ENCODE measurements around the gene SCGB3A1. TPM values are rescaled to one million over a fixed set of nuclear protein-coding genes. Genes with fewer than 3 reads are reported as not detected.

Gene SCGB3A1
- total RNA-seq, 2 donors from 2014 or later = not detected

DNA sequence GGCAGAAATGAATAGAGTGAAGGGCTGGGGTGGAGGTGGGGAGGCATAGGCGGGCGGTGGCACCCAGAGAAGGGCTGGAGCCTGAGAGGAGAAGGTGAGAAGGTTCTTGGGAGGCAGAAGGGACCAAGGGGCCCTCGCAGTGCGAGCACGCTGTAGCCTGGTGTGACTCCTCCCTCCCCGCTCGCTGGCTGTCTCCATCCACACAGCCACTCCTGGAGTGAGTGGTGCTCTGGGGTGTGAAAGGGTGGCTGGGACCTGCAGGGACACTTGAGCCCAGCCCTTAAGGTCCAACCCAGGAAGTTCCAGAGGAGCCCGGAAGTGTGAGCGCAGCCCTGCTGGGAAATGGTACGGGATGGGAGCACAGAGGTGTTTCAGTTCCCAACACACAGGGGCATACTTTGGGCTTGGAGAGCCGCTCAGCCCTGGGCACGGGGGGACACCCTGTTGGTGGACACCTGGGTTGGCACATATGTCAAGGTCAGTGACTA is 9.3 kb upstream of the SCGB3A1 start:
- no peak for DNase-seq (ENCODE audit: low spot score)
- H3K36me3 ChIP-seq = no peaks in the 10 kb centered on the region

DNA sequence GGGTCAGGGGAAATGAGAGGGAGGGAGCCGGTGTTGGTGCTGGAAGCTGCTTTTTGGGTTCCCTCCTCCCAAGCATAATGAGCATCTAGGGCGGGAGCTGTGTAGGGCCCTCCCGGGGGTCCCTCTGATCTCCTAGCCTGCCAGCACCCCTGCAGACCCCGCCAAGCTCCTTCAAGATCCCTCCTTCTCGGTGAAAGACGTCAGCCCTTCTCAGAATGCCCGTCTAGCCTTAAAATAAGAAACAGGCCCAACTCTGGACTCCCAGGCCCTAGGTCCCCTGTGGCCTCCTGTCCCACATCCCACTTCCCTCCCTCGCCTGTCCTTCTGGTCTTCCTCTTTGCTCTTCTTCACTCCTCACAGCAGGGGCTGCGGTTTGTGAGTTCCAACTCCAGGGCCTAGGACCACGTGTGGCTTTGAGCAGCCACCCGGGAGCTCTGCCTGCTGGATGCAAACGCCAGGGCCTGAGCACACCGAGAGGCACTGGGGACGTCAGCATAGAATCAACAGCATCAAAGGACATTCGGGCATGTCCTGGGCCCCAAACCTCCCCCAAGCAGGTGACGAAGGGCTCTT is 8.8 kb upstream of the SCGB3A1 start:
- TF ChIP-seq, protein P1, sequence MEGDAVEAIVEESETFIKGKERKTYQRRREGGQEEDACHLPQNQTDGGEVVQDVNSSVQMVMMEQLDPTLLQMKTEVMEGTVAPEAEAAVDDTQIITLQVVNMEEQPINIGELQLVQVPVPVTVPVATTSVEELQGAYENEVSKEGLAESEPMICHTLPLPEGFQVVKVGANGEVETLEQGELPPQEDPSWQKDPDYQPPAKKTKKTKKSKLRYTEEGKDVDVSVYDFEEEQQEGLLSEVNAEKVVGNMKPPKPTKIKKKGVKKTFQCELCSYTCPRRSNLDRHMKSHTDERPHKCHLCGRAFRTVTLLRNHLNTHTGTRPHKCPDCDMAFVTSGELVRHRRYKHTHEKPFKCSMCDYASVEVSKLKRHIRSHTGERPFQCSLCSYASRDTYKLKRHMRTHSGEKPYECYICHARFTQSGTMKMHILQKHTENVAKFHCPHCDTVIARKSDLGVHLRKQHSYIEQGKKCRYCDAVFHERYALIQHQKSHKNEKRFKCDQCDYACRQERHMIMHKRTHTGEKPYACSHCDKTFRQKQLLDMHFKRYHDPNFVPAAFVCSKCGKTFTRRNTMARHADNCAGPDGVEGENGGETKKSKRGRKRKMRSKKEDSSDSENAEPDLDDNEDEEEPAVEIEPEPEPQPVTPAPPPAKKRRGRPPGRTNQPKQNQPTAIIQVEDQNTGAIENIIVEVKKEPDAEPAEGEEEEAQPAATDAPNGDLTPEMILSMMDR (IDR thresholded peaks at IDR 0.05) = no peak
- no peak overlapping the region for H3K4me3 ChIP-seq
- H3K27me3 ChIP-seq = no peaks in the 10 kb centered on the region
- no peak overlapping the region for H3K27ac ChIP-seq
- no peak for DNase-seq (ENCODE audit: low spot score)
- H3K36me3 ChIP-seq = no peaks in the 10 kb centered on the region
- H3K4me1 ChIP-seq = no peaks in the 10 kb centered on the region
- no peaks in the 10 kb centered on the region for H3K9me3 ChIP-seq

More for the DNA sequence above, 9.3 kb upstream of the SCGB3A1 start:
- Histone ChIP-seq H3K4me3 (no peak overlapping the region), H3K9me3 (no peaks in the 10 kb centered on the region), H3K4me1 (no peaks in the 10 kb centered on the region), H3K27me3 (no peaks in the 10 kb centered on the region), H3K27ac (no peak overlapping the region)
- TF ChIP-seq, protein P1 (IDR thresholded peaks at IDR 0.05) = no peak

DNA sequence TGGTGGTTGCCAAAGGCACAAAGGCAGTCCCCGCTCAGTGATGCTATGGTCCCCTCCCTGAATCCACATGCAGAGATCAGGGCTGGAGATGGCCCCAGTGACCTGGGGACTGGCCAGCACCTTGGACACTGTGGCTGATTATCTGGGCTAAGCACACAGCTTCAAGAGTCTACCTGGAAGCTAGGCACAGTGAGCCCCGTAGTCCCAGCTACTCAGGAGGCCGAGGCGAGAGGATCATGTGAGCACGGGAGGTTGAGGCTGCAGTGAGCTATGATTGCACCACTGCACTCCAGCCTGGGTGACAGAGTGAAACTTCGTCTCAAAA is 8.3 kb upstream of the SCGB3A1 start:
- Histone ChIP-seq H3K27me3 (no peaks in the 10 kb centered on the region), H3K27ac (no peak overlapping the region), H3K9me3 (no peaks in the 10 kb centered on the region), H3K4me1 (no peaks in the 10 kb centered on the region), H3K4me3 (no peak overlapping the region), H3K36me3 (no peaks in the 10 kb centered on the region)
- TF ChIP-seq, protein P1 (IDR thresholded peaks at IDR 0.05) = no peak
- no peak for DNase-seq (ENCODE audit: low spot score)

DNA sequence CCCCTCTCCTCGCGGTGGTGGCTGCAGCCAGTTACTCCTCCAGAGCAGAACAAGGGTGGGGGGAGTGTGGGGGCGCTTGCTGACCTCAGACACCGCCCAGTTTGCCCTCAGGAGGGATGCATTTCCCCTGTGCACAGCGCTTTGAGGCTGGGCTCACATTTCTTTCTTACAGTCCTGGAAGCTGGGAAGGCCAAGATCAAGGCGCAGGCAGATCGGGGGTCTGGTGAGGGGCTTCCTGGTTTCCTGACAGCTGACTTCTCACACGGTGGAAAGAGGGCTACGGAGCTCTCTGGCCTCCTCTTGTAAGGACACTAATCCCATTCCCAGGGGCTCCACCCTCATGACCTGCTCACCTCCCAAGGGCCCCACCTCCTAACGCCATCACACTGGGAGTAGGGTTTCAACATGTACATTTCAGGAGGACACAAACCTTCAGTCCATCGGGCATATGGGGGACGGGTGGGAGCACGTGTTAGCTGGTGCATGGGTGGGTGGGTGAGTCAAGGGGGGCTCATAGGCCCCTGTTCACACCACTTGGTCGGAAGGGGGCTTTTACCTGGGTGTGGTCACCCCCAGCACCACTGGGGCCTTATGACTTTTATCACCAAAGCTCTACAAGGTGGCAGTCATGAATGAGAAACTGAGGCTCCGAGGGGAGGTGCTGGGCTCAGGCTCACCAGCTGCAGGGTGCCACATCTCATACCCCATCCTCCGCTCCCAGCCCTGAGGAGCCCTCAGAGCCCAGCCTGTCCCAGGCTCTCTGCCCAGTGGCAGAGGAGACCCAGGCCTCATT is 7.7 kb upstream of the SCGB3A1 start:
- no peak overlapping the region for H3K27ac ChIP-seq
- no peaks in the 10 kb centered on the region for H3K36me3 ChIP-seq
- H3K27me3 ChIP-seq = no peaks in the 10 kb centered on the region
- TF ChIP-seq, protein P1 (IDR thresholded peaks at IDR 0.05) = no peak
- H3K9me3 ChIP-seq = no peaks in the 10 kb centered on the region
- H3K4me1 ChIP-seq = no peaks in the 10 kb centered on the region
- no peak for DNase-seq (ENCODE audit: low spot score)
- no peak overlapping the region for H3K4me3 ChIP-seq

GRCh38 chr5:180598316-180598701 is 7.0 kb upstream of the SCGB3A1 start:
- H3K36me3 ChIP-seq = no peaks in the 10 kb centered on the region
- H3K27ac ChIP-seq = no peak overlapping the region
- no peaks in the 10 kb centered on the region for H3K4me1 ChIP-seq
- no peak overlapping the region for H3K4me3 ChIP-seq
- TF ChIP-seq, protein P1 (IDR thresholded peaks at IDR 0.05) = no peak
- no peaks in the 10 kb centered on the region for H3K9me3 ChIP-seq
- DNase-seq (ENCODE audit: low spot score) = no peak
- H3K27me3 ChIP-seq = no peaks in the 10 kb centered on the region

Data from right atrium auricular region (tissue), 2 donors.